Measurements from ENCODE around the gene POMC.
A peak's percentile ranks its signal among the peaks of the same experiment; 100 is the strongest.
"Not testable (repeated sequence)": the region's sequence is repeated elsewhere in the genome, so short reads cannot be mapped to it uniquely, and the experiment has no call there.

The POMC gene

GRCh38 chr2:25215232-25215631, 46.9 kb upstream of the POMC start:
- H3K4me2 ChIP-seq (ENCODE audit: low read length), result peak overlapping the region; percentile 74
- H3K4me1 ChIP-seq (ENCODE audit: control insufficient read depth, low read length), result peaks cover 42% of the 10 kb centered on the region
- no peaks in the 10 kb centered on the region for H3K79me2 ChIP-seq (ENCODE audit: control insufficient read depth, low read length)
- no peaks in the 10 kb centered on the region for H3K9me3 ChIP-seq (ENCODE audit: control insufficient read depth, insufficient read depth, low read length)
- no peaks in the 10 kb centered on the region for H3K9me2 ChIP-seq (replicated peaks; ENCODE audit: control insufficient read depth, low read length)
- H3F3A ChIP-seq (ENCODE audit: control insufficient read depth, insufficient read depth), result peaks cover 22% of the 10 kb centered on the region
- H3K27me3 ChIP-seq (ENCODE audit: control insufficient read depth, low read length), result peaks cover 43% of the 10 kb centered on the region
- H4K20me1 ChIP-seq (ENCODE audit: control insufficient read depth, insufficient read depth, low read depth, low read length), result no peaks in the 10 kb centered on the region
- no peak overlapping the region for H3K4me3 ChIP-seq (ENCODE audit: low read length)
- H3K36me3 ChIP-seq (ENCODE audit: control insufficient read depth, low read length), result no peaks in the 10 kb centered on the region
- H3K27ac ChIP-seq (ENCODE audit: low read depth, low read length), result no peak overlapping the region
- TF ChIP-seq EZH2phosphoT487 (IDR thresholded peaks at IDR 0.05; ENCODE audit: borderline replicate concordance, low read length) (no peak), CTCF (IDR thresholded peaks at IDR 0.05; ENCODE audit: low read depth, low read length, poor library complexity, severe bottlenecking) (no peak)

- Histone ChIP-seq H3K27ac (ENCODE audit: low read depth, low read length) (no peak overlapping the region), H3K4me3 (ENCODE audit: low read length) (no peak overlapping the region), H3K4me1 (ENCODE audit: control insufficient read depth, low read length) (peaks cover 59% of the 10 kb centered on the region), H3F3A (ENCODE audit: control insufficient read depth, insufficient read depth) (peaks cover 33% of the 10 kb centered on the region), H3K27me3 (ENCODE audit: control insufficient read depth, low read length) (peaks cover 35% of the 10 kb centered on the region), H3K9me2 (replicated peaks; ENCODE audit: control insufficient read depth, low read length) (no peaks in the 10 kb centered on the region), H4K20me1 (ENCODE audit: control insufficient read depth, insufficient read depth, low read depth, low read length) (no peaks in the 10 kb centered on the region), H3K9me3 (ENCODE audit: control insufficient read depth, insufficient read depth, low read length) (no peaks in the 10 kb centered on the region), H3K79me2 (ENCODE audit: control insufficient read depth, low read length) (no peaks in the 10 kb centered on the region), H3K4me2 (ENCODE audit: low read length) (no peak overlapping the region), H3K36me3 (ENCODE audit: control insufficient read depth, low read length) (no peaks in the 10 kb centered on the region)
- TF ChIP-seq CTCF (IDR thresholded peaks at IDR 0.05; ENCODE audit: low read depth, low read length, poor library complexity, severe bottlenecking) (no peak), EZH2phosphoT487 (IDR thresholded peaks at IDR 0.05; ENCODE audit: borderline replicate concordance, low read length) (no peak)
Measured at GRCh38 chr2:25213229-25213628, 44.8 kb upstream of the POMC start.

GRCh38 chr2:25210923-25211322, 42.5 kb upstream of the POMC start:
- not testable (repeated sequence) for H4K20me1 ChIP-seq (ENCODE audit: control insufficient read depth, insufficient read depth, low read depth, low read length); H3K9me2 ChIP-seq (replicated peaks; ENCODE audit: control insufficient read depth, low read length); H3K79me2 ChIP-seq (ENCODE audit: control insufficient read depth, low read length); H3K9me3 ChIP-seq (ENCODE audit: control insufficient read depth, insufficient read depth, low read length); H3K36me3 ChIP-seq (ENCODE audit: control insufficient read depth, low read length)
- peak overlapping the region; percentile 27; the same call in 1 of the 2 replicates for H3K4me3 ChIP-seq (ENCODE audit: low read length)
- H3F3A ChIP-seq (ENCODE audit: control insufficient read depth, insufficient read depth), result peaks cover 30% of the 10 kb centered on the region
- peaks cover 45% of the 10 kb centered on the region for H3K27me3 ChIP-seq (ENCODE audit: control insufficient read depth, low read length)
- peaks cover 70% of the 10 kb centered on the region for H3K4me1 ChIP-seq (ENCODE audit: control insufficient read depth, low read length)
- H3K27ac ChIP-seq (ENCODE audit: low read depth, low read length), result peak overlapping the region; percentile 13; the same call in 1 of the 2 replicates
- H3K4me2 ChIP-seq (ENCODE audit: low read length), result peak overlapping the region; percentile 44

GRCh38 chr2:25207078-25207545, 38.7 kb upstream of the POMC start:
- Histone ChIP-seq H3K27me3 (ENCODE audit: control insufficient read depth, low read length) (peaks cover 43% of the 10 kb centered on the region), H3F3A (ENCODE audit: control insufficient read depth, insufficient read depth) (peaks cover 14% of the 10 kb centered on the region), H4K20me1 (ENCODE audit: control insufficient read depth, insufficient read depth, low read depth, low read length) (peaks cover under 1% of the 10 kb centered on the region; the same call in 1 of the 2 replicates), H3K9me3 (ENCODE audit: control insufficient read depth, insufficient read depth, low read length) (no peaks in the 10 kb centered on the region), H3K4me2 (ENCODE audit: low read length) (no peak overlapping the region), H3K27ac (ENCODE audit: low read depth, low read length) (no peak overlapping the region), H3K4me3 (ENCODE audit: low read length) (no peak overlapping the region), H3K4me1 (ENCODE audit: control insufficient read depth, low read length) (peaks cover 61% of the 10 kb centered on the region), H3K79me2 (ENCODE audit: control insufficient read depth, low read length) (no peaks in the 10 kb centered on the region), H3K36me3 (ENCODE audit: control insufficient read depth, low read length) (no peaks in the 10 kb centered on the region), H3K9me2 (replicated peaks; ENCODE audit: control insufficient read depth, low read length) (no peaks in the 10 kb centered on the region)
- TF ChIP-seq EZH2phosphoT487 (IDR thresholded peaks at IDR 0.05; ENCODE audit: borderline replicate concordance, low read length), result no peak
- TF ChIP-seq CTCF (IDR thresholded peaks at IDR 0.05; ENCODE audit: low read depth, low read length, poor library complexity, severe bottlenecking), result no peak
